SK-N-SH (cell line): ENCODE results near the gene SGPP2.

Experiments used
- CHD2 ChIP-seq: fragments of 150-350 bp; IDR thresholded peaks from 2 replicates; pipeline ENCODE4 v1.6.1; 2018; ENCODE audit warnings: low read length; ENCODE audit not compliant: partially characterized antibody
- CTCF ChIP-seq: fragments of 200-600 bp; sonication (generic); IDR thresholded peaks from 2 replicates; pipeline ENCODE4 v1.6.1; 2017; ENCODE audit warnings: antibody characterized with exemption, mild to moderate bottlenecking, moderate library complexity
- FOSL2 ChIP-seq: IDR thresholded peaks from 2 replicates; pipeline ENCODE4 v1.4.0; 2012; ENCODE audit warnings: low read depth, mild to moderate bottlenecking, moderate library complexity, borderline replicate concordance
- FOXM1 ChIP-seq: IDR thresholded peaks from 2 replicates; pipeline ENCODE4 v1.4.0; 2012; ENCODE audit warnings: low read depth, mild to moderate bottlenecking
- IRF3 ChIP-seq: fragments of 150-350 bp; IDR thresholded peaks from 2 replicates; pipeline ENCODE4 v1.6.1; 2016; ENCODE audit warnings: mild to moderate bottlenecking, low read depth, low read length
- JUND ChIP-seq: IDR thresholded peaks from 2 replicates; pipeline ENCODE4 v1.4.0; 2012
- POLR2AphosphoS5 ChIP-seq: IDR thresholded peaks from 2 replicates; pipeline ENCODE4 v1.6.1; 2012; ENCODE audit warnings: low read depth, low read length
- SIN3A ChIP-seq: IDR thresholded peaks from 2 replicates; pipeline ENCODE4 v1.6.1; 2012; ENCODE audit warnings: low read depth, mild to moderate bottlenecking, low read length, moderate library complexity, borderline replicate concordance
- SMC3 ChIP-seq: IDR thresholded peaks from 2 replicates; pipeline ENCODE4 v1.6.1; 2012; ENCODE audit warnings: low read depth, low read length, improper control_type of control experiment
- USF2 ChIP-seq: fragments of 150-350 bp; IDR thresholded peaks from 2 replicates; pipeline ENCODE4 v1.6.1; 2017; ENCODE audit warnings: antibody characterized with exemption, low read length, low read depth, borderline replicate concordance
- YY1 ChIP-seq: IDR thresholded peaks from 2 replicates; pipeline ENCODE4 v1.4.0; 2012; ENCODE audit warnings: low read depth, mild to moderate bottlenecking

- TF ChIP-seq USF2 (no peak), JUND (no peak), CTCF (no peak), CHD2 (no peak), YY1 (no peak), FOSL2 (no peak), FOXM1 (no peak), SIN3A (no peak), IRF3 (no peak), POLR2AphosphoS5 (no peak), SMC3 (no peak)
Observed at GRCh38 chr2:222427646-222428301, 3.4 kb downstream of the SGPP2 start.
